ENCODE results near the gene ZNF511. TPM values are rescaled to one million over a fixed set of nuclear protein-coding genes. Genes with fewer than 3 reads are reported as not detected.

The ZNF511 gene
- total and polyA plus RNA-seq, 2 experiments from 2014 or later = 12.6 to 59.5 TPM

DNA sequence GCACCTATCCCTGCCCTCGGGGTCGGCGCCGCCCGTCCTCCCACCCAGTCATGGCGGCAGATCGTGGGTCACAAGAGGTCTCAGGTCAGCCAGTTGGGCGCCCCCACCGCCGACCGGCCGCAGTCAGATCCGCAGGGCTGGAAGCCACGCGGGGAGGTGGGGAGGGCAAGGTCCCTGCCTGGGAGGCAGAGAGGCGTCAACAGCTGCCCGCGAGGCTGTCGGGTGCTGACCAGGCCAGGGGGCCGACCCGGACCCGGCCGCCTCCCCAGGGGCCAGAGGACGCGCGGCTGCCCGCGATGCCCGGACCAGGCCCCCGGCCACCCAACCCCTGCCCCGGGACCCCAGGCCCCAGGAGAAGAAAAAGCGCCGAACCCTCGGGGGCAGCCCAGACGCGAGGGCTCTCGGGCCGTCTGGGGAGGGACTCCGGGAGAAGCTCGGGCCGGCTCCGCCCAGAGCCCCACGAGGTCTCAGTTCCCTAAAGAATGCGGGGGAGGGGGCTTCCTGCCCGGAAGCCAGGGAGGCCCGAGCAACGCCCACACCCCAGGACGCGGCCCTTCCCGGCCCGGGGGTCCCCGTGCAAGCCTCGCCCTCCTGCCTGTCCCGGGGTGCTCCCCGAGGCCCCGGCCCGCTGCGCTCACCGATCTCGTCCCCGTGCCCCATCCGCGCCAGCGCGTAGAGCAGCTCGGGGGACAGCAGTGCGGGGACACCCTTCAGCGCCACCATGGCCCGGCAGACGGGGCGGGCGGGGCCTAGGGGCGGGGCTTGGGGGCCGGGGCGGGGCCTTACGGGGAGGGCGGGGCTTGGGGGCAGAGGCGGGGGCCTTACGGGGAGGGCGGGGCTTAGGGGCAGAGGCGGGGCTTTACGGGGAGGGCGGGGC lies 48.8 kb downstream of the ZNF511 start, which contains the start of gene FUOM:
TSS of gene FUOM (minus strand) at position 735 of the 877 bp plus-strand sequence. CDS start at position 723, 12 bp downstream.
- WGBS, 2 experiments (ENCODE audit: low coverage in 1 of 2, low lambda C conversion rate in 2 of 2, missing lambda C conversion rate in 2 of 2) = 5% methylated on average over 24 to 49 of the region's 83 CpGs
- peak; percentile 70 for DNase-seq

DNA sequence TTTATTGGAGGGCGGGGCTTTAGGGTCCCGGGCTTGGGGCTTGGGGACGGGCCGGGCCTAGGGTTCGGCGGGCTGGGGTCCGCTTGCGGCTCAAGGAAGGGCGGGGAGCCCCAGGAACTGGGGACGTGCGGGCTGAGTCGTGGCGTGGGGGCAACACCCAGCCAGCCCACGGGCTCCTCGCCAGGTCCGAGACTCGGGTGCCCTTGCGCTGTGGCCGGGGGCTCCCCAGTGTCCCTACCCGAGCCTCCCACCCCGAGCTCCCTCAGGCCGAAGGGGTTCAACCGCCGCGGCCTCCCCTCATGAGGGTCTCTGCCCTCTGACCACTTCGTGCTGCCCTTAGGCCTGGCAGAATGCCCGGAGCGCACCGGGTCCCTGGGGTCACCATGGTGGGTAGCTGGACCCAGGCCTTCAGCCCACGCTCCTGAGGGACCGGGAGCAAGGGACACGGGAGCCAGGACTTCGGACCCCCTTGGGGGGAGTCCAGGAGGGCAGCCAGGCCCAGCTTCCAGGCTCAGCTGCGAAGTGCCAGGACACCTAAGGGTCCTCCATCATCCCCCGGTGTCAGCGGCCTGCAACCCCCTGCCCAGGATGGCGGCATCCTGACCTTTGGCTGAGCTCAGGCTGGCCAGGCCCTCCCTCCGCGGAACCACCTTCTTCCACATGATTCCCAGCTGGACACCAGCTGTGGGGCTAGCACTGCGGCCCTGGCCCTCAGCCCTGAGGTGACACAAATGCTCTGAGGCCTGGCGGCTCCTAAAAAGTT lies 49.6 kb downstream of the ZNF511 start:
- 0 out of 2 replicates have a peak, but pooled peaks cover 3% of the 10 kb centered on the region for H3F3A ChIP-seq (ENCODE audit: insufficient read depth)
- no peak overlapping the region for H3K4me3 ChIP-seq
- in situ Hi-C loops (cut with MboI) = no loop called here
- no peaks in the 10 kb centered on the region for H3K9me2 ChIP-seq (ENCODE audit: insufficient read depth)
- no peaks in the 10 kb centered on the region for H3K4me1 ChIP-seq (ENCODE audit: insufficient read depth)
- WGBS, 2 experiments (ENCODE audit: low coverage in 1 of 2, low lambda C conversion rate in 2 of 2, missing lambda C conversion rate in 2 of 2) = 62 to 69% methylated on average over 24 to 34 of the region's 41 CpGs
- no peak for TF ChIP-seq EZH2phosphoT487 (IDR thresholded peaks at IDR 0.05; ENCODE audit: insufficient read depth, low read depth)
- TF ChIP-seq EZH2 (IDR thresholded peaks at IDR 0.05; ENCODE audit: insufficient read depth, poor library complexity, severe bottlenecking) = no peak
- no peak overlapping the region for H3K9ac ChIP-seq
- H3K9me3 ChIP-seq (ENCODE audit: low read depth) = no peaks in the 10 kb centered on the region
- H3K36me3 ChIP-seq (ENCODE audit: low read depth) = no peaks in the 10 kb centered on the region
- no peak overlapping the region for H3K27ac ChIP-seq
- H3K4me2 ChIP-seq (ENCODE audit: unreplicated experiment) = no peak overlapping the region
- no peak overlapping the region for H2AFZ ChIP-seq
- DNase-seq = no peak
- H3K27me3 ChIP-seq (replicated peaks; ENCODE audit: insufficient read depth) = no peaks in the 10 kb centered on the region
- no peaks in the 10 kb centered on the region for H3K79me2 ChIP-seq (ENCODE audit: insufficient read depth)
- no peaks in the 10 kb centered on the region for H4K20me1 ChIP-seq (ENCODE audit: insufficient read depth)

More for the DNA sequence above, 48.8 kb downstream of the ZNF511 start, which contains the start of gene FUOM:
- Histone ChIP-seq H3K36me3 (ENCODE audit: low read depth) (no peaks in the 10 kb centered on the region), H3K4me3 (peak within 1 kb of the TSS; percentile 63), H3K9me3 (ENCODE audit: low read depth) (no peaks in the 10 kb centered on the region), H3F3A (ENCODE audit: insufficient read depth) (0 out of 2 replicates have a peak, but pooled peaks cover 3% of the 10 kb centered on the region), H3K4me1 (ENCODE audit: insufficient read depth) (no peaks in the 10 kb centered on the region), H3K27ac (no peak within 1 kb of the TSS), H3K27me3 (replicated peaks; ENCODE audit: insufficient read depth) (no peaks in the 10 kb centered on the region), H4K20me1 (ENCODE audit: insufficient read depth) (no peaks in the 10 kb centered on the region), H3K4me2 (ENCODE audit: unreplicated experiment) (peak within 1 kb of the TSS; percentile 48), H3K9ac (peak within 1 kb of the TSS; percentile 67), H2AFZ (peak within 1 kb of the TSS; percentile 89), H3K9me2 (ENCODE audit: insufficient read depth) (no peaks in the 10 kb centered on the region), H3K79me2 (ENCODE audit: insufficient read depth) (no peaks in the 10 kb centered on the region)
- TF ChIP-seq EZH2phosphoT487 (IDR thresholded peaks at IDR 0.05; ENCODE audit: insufficient read depth, low read depth) (no peak), EZH2 (IDR thresholded peaks at IDR 0.05; ENCODE audit: insufficient read depth, poor library complexity, severe bottlenecking) (no peak)
- in situ Hi-C loops (cut with MboI) = no loop called here

DNA sequence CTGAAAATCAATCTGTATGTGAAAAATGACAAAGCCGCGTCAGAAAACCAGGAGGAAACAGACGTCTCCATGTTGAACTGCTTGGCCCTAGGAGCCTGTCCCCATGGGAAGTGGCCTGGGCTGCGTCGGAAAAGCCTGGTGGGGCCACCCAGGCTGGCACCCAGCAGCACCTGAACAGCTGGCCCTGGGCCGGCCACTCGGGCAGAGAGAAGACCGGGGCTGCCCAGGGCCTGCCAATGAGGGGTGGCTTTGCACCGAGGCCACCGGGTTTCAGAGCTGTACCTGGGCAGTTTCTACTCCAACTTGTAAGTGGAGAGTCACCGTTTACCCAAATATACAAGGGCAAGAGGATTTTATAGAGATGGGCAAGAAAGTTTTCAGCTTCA lies 50.2 kb downstream of the ZNF511 start:
- Histone ChIP-seq H3K27me3 (replicated peaks; ENCODE audit: insufficient read depth) (no peaks in the 10 kb centered on the region), H3K4me1 (ENCODE audit: insufficient read depth) (no peaks in the 10 kb centered on the region), H4K20me1 (ENCODE audit: insufficient read depth) (no peaks in the 10 kb centered on the region), H3K9me2 (ENCODE audit: insufficient read depth) (no peaks in the 10 kb centered on the region), H3K36me3 (ENCODE audit: low read depth) (no peaks in the 10 kb centered on the region), H3K27ac (no peak overlapping the region), H2AFZ (no peak overlapping the region), H3K79me2 (ENCODE audit: insufficient read depth) (no peaks in the 10 kb centered on the region), H3F3A (ENCODE audit: insufficient read depth) (0 out of 2 replicates have a peak, but pooled peaks cover 3% of the 10 kb centered on the region), H3K4me3 (no peak overlapping the region), H3K4me2 (ENCODE audit: unreplicated experiment) (no peak overlapping the region), H3K9ac (no peak overlapping the region), H3K9me3 (ENCODE audit: low read depth) (no peaks in the 10 kb centered on the region)
- no peak for DNase-seq
- WGBS, 2 experiments (ENCODE audit: low coverage in 1 of 2, low lambda C conversion rate in 2 of 2, missing lambda C conversion rate in 2 of 2) = 69 to 70% methylated on average over 11 of the region's 11 CpGs
- TF ChIP-seq EZH2 (IDR thresholded peaks at IDR 0.05; ENCODE audit: insufficient read depth, poor library complexity, severe bottlenecking) (no peak), EZH2phosphoT487 (IDR thresholded peaks at IDR 0.05; ENCODE audit: insufficient read depth, low read depth) (no peak)
- in situ Hi-C loops (cut with MboI) = no loop called here

DNA sequence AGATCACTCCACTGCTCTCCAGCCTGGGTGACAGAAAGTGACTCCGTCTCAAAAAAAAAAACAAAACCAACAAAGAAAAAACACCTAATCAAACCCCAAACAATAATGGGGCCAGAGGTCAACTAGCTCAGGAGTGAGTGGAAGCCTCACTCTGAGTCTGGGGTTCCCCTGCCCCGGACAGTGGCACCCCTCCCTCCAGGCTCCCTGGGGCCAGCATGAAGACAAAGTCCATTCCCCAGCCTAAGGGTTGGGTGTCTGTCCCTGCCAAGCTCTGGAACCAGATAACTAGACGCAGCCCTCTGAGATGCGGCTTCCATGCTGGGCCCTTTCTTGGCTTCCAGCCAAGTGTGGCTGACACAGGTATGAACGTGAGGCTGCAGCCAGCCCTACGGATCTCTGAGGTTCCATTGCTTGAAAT lies 50.8 kb downstream of the ZNF511 start:
- no peaks in the 10 kb centered on the region for H4K20me1 ChIP-seq (ENCODE audit: insufficient read depth)
- H3K9me3 ChIP-seq (ENCODE audit: low read depth) = no peaks in the 10 kb centered on the region
- no peaks in the 10 kb centered on the region for H3K27me3 ChIP-seq (replicated peaks; ENCODE audit: insufficient read depth)
- no peak overlapping the region for H3K4me3 ChIP-seq
- 0 out of 2 replicates have a peak, but pooled peaks cover 3% of the 10 kb centered on the region for H3F3A ChIP-seq (ENCODE audit: insufficient read depth)
- no peaks in the 10 kb centered on the region for H3K36me3 ChIP-seq (ENCODE audit: low read depth)
- no peak overlapping the region for H3K27ac ChIP-seq
- in situ Hi-C loops (cut with MboI) = no loop called here
- no peak overlapping the region for H2AFZ ChIP-seq
- no peak for DNase-seq
- H3K9me2 ChIP-seq (ENCODE audit: insufficient read depth) = no peaks in the 10 kb centered on the region
- no peak overlapping the region for H3K9ac ChIP-seq
- TF ChIP-seq EZH2phosphoT487 (IDR thresholded peaks at IDR 0.05; ENCODE audit: insufficient read depth, low read depth) = no peak
- no peak for TF ChIP-seq EZH2 (IDR thresholded peaks at IDR 0.05; ENCODE audit: insufficient read depth, poor library complexity, severe bottlenecking)
- WGBS, 2 experiments (ENCODE audit: low coverage in 1 of 2, low lambda C conversion rate in 2 of 2, missing lambda C conversion rate in 2 of 2) = 48 to 58% methylated on average over 5 to 6 of the region's 6 CpGs
- no peak overlapping the region for H3K4me2 ChIP-seq (ENCODE audit: unreplicated experiment)
- no peaks in the 10 kb centered on the region for H3K79me2 ChIP-seq (ENCODE audit: insufficient read depth)
- no peaks in the 10 kb centered on the region for H3K4me1 ChIP-seq (ENCODE audit: insufficient read depth)

Data from GM23248 (cell line).